BLaER1 treated with 17β-estradiol and CSF1 and Interleukin-3, amounts not matched to agents 10 nM and 100 nM (cell line): ENCODE results near the gene ELOF1.
A peak's percentile ranks its signal among the peaks of the same experiment; 100 is the strongest.

ENCODE experiments used
- H3K27ac ChIP-seq, 11 experiments: shearing (Covaris generic); formaldehyde crosslinking; 2 replicates each; pipeline ENCODE4 v1.8.1; 2022
- H3K27me3 ChIP-seq, 11 experiments: shearing (Covaris generic); formaldehyde crosslinking; 2 replicates each; pipeline ENCODE4 v1.8.1; 2022
- H3K36me3 ChIP-seq, 11 experiments: shearing (Covaris generic); formaldehyde crosslinking; 2 replicates each; pipeline ENCODE4 v1.8.1; 2022
- H3K4me1 ChIP-seq, 10 experiments: shearing (Covaris generic); formaldehyde crosslinking; 2 replicates each; pipeline ENCODE4 v1.8.1; 2022
- H3K4me2 ChIP-seq, 11 experiments: shearing (Covaris generic); formaldehyde crosslinking; 2 replicates each; pipeline ENCODE4 v1.8.1; 2022
- H3K4me3 ChIP-seq, 10 experiments: shearing (Covaris generic); formaldehyde crosslinking; 2 replicates each; pipeline ENCODE4 v1.8.1; 2022
- H3K9ac ChIP-seq, 11 experiments: shearing (Covaris generic); formaldehyde crosslinking; 2 replicates each; pipeline ENCODE4 v1.8.1; 2022
- H3K9me3 ChIP-seq, 11 experiments: shearing (Covaris generic); formaldehyde crosslinking; replicated peaks in 1 of 11; 2 replicates each; pipeline ENCODE4 v1.8.1; 2022
- H4K20me1 ChIP-seq, 11 experiments: shearing (Covaris generic); formaldehyde crosslinking; 2 replicates each; pipeline ENCODE4 v1.8.1; 2022
- Cebpa-rat ChIP-seq, 11 experiments: shearing (Covaris generic); IDR thresholded peaks; 2 replicates each; pipeline ENCODE4 v1.8.1; 2022

The ELOF1 gene

GRCh38 chr19:11507370-11508078 lies 51.5 kb downstream of the ELOF1 start:
- H3K27me3 ChIP-seq, result no peaks in the 10 kb centered on the region
- H3K27ac ChIP-seq, result no peak overlapping the region
- H3K36me3 ChIP-seq, result peaks cover 3 to 41% (median 18%) of the 10 kb centered on the region in 11 experiments; a peak in 19 of 22 replicates
- H3K9ac ChIP-seq, result 0 out of 22 replicates have a peak overlapping the region, but pooled peaks of 1 of the 11 experiments have one; percentile 13
- no peaks in the 10 kb centered on the region for H3K9me3 ChIP-seq
- H3K4me2 ChIP-seq, result peak overlapping the region in 1 of 11 experiments; percentile 98; a peak in 1 of 22 replicates
- peaks cover 18 to 27% (median 22%) of the 10 kb centered on the region in 10 experiments for H3K4me1 ChIP-seq
- H4K20me1 ChIP-seq, result peaks cover 0 to 7% (median 0%) of the 10 kb centered on the region in 11 experiments; a peak in 3 of 22 replicates
- no peak for TF ChIP-seq Cebpa-rat (IDR thresholded peaks at IDR 0.05)
- H3K4me3 ChIP-seq, result no peak overlapping the region

- no peak for TF ChIP-seq Cebpa-rat (IDR thresholded peaks at IDR 0.05)
- H3K4me2 ChIP-seq, result peak overlapping the region; percentile 77 to 99 (median 91); a peak in 17 of 22 replicates
- H4K20me1 ChIP-seq, result peaks cover 0 to 7% (median 0%) of the 10 kb centered on the region in 11 experiments; a peak in 2 of 22 replicates
- no peak overlapping the region for H3K4me3 ChIP-seq
- H3K36me3 ChIP-seq, result peaks cover 0 to 36% (median 12%) of the 10 kb centered on the region in 11 experiments; a peak in 17 of 22 replicates
- no peaks in the 10 kb centered on the region for H3K9me3 ChIP-seq
- no peak overlapping the region for H3K27ac ChIP-seq
- no peaks in the 10 kb centered on the region for H3K27me3 ChIP-seq
- H3K9ac ChIP-seq, result 0 out of 22 replicates have a peak overlapping the region, but pooled peaks of 1 of the 11 experiments have one; percentile 94
- H3K4me1 ChIP-seq, result peaks cover 18 to 27% (median 22%) of the 10 kb centered on the region in 10 experiments
Observed at GRCh38 chr19:11506967-11507366, 52.1 kb downstream of the ELOF1 start.

- Histone ChIP-seq H3K9ac (peak overlapping the region; percentile 82 to 94 (median 89); a peak in 21 of 22 replicates), H3K27me3 (no peaks in the 10 kb centered on the region), H3K4me1 (peaks cover 18 to 27% (median 22%) of the 10 kb centered on the region in 10 experiments), H4K20me1 (peaks cover 0 to 7% (median 0%) of the 10 kb centered on the region in 11 experiments; a peak in 2 of 22 replicates), H3K36me3 (peaks cover 0 to 33% (median 8%) of the 10 kb centered on the region in 11 experiments; a peak in 16 of 22 replicates), H3K4me3 (peak overlapping the region; percentile 76 to 97 (median 86)), H3K9me3 (no peaks in the 10 kb centered on the region), H3K27ac (peak overlapping the region in 9 of 11 experiments; percentile 82 to 92 (median 89); a peak in 17 of 22 replicates), H3K4me2 (peak overlapping the region; percentile 77 to 99 (median 91))
- no peak for TF ChIP-seq Cebpa-rat (IDR thresholded peaks at IDR 0.05)
Observed at GRCh38 chr19:11506101-11506555, 52.9 kb downstream of the ELOF1 start.

GRCh38 chr19:11505504-11506100 lies 53.4 kb downstream of the ELOF1 start, which contains the start of gene ZNF653:
Gene ZNF653, minus strand, starts transcription at chr19:11505839. Its CDS starts 53 bp downstream, at chr19:11505786.
- no peaks in the 10 kb centered on the region for H3K27me3 ChIP-seq
- H3K4me2 ChIP-seq, result peak within 1 kb of the TSS; percentile 88 to 99 (median 91)
- peak within 1 kb of the TSS; percentile 76 to 97 (median 86) for H3K4me3 ChIP-seq
- H3K9me3 ChIP-seq, result no peaks in the 10 kb centered on the region
- H4K20me1 ChIP-seq, result peaks cover 0 to 7% (median 0%) of the 10 kb centered on the region in 11 experiments; a peak in 2 of 22 replicates
- TF ChIP-seq Cebpa-rat (IDR thresholded peaks at IDR 0.05), result no peak
- H3K4me1 ChIP-seq, result peaks cover 18 to 27% (median 22%) of the 10 kb centered on the region in 10 experiments
- H3K9ac ChIP-seq, result peak within 1 kb of the TSS; percentile 82 to 94 (median 89)
- peaks cover 0 to 33% (median 6%) of the 10 kb centered on the region in 11 experiments; a peak in 9 of 22 replicates for H3K36me3 ChIP-seq
- peak within 1 kb of the TSS; percentile 78 to 92 (median 88) for H3K27ac ChIP-seq

- Histone ChIP-seq H3K27ac (peak overlapping the region; percentile 78 to 92 (median 88)), H3K4me2 (peak overlapping the region; percentile 73 to 99 (median 91)), H3K4me1 (peaks cover 18 to 27% (median 22%) of the 10 kb centered on the region in 10 experiments), H3K9ac (peak overlapping the region; percentile 82 to 94 (median 89)), H3K4me3 (peak overlapping the region; percentile 76 to 97 (median 86)), H3K36me3 (peaks cover 0 to 28% (median 4%) of the 10 kb centered on the region in 11 experiments; a peak in 9 of 22 replicates), H3K9me3 (no peaks in the 10 kb centered on the region), H4K20me1 (peaks cover 0 to 8% (median 0%) of the 10 kb centered on the region in 11 experiments; a peak in 3 of 22 replicates), H3K27me3 (no peaks in the 10 kb centered on the region)
- TF ChIP-seq Cebpa-rat (IDR thresholded peaks at IDR 0.05), result no peak
Observed at GRCh38 chr19:11505032-11505503, 54.0 kb downstream of the ELOF1 start.

- Histone ChIP-seq H3K27me3 (no peaks in the 10 kb centered on the region), H3K9me3 (no peaks in the 10 kb centered on the region), H4K20me1 (peaks cover 0 to 13% (median 0%) of the 10 kb centered on the region in 11 experiments; a peak in 4 of 22 replicates), H3K4me1 (peaks cover 18 to 27% (median 22%) of the 10 kb centered on the region in 10 experiments), H3K4me2 (peak overlapping the region; percentile 73 to 99 (median 91)), H3K4me3 (peak overlapping the region; percentile 76 to 97 (median 86)), H3K27ac (peak overlapping the region in 8 of 11 experiments; percentile 12 to 91 (median 87); a peak in 7 of 22 replicates), H3K9ac (peak overlapping the region; percentile 82 to 94 (median 89); a peak in 20 of 22 replicates), H3K36me3 (peaks cover 0 to 27% (median 4%) of the 10 kb centered on the region in 11 experiments; a peak in 9 of 22 replicates)
- TF ChIP-seq Cebpa-rat (IDR thresholded peaks at IDR 0.05), result no peak
Observed at GRCh38 chr19:11504502-11505031, 54.5 kb downstream of the ELOF1 start.
